Prostate gland (tissue), 2 donors: ENCODE data around the gene ADAMTS12. TPM values are rescaled to one million over a fixed set of nuclear protein-coding genes. Genes with fewer than 3 reads are reported as not detected.

ENCODE experiments used
- DNase-seq: peaks from one replicate; pipeline ENCODE4 v3.0.0-alpha.2; 2019; ENCODE audit warnings: low spot score
- H3K27ac ChIP-seq, 2 donors: fragments of 200-600 bp; sonication (generic); 2 replicates each; pipeline ENCODE4 v1.5.1; 2017 to 2019
- H3K27me3 ChIP-seq: fragments of 200-600 bp; sonication (generic); replicated peaks from 2 replicates; pipeline ENCODE4 v1.5.1; 2019; ENCODE audit not compliant: insufficient read depth
- H3K36me3 ChIP-seq, 2 donors: fragments of 200-600 bp; sonication (generic); 1 replicate in 1 of 2; 2 replicates in 1 of 2; pipeline versions ENCODE4 v1.5.1 to v1.8.1; 2017 to 2019
- H3K4me1 ChIP-seq: fragments of 200-600 bp; sonication (generic); replicated peaks from 2 replicates; pipeline ENCODE4 v1.5.1; 2019
- H3K4me3 ChIP-seq, 2 donors: fragments of 200-600 bp; sonication (generic); 2 replicates each; pipeline ENCODE4 v1.5.1; 2017 to 2019
- H3K9me3 ChIP-seq: fragments of 200-600 bp; sonication (generic); 2 replicates; pipeline ENCODE4 v1.5.1; 2017
- POLR2A ChIP-seq: fragments of 450-650 bp; IDR thresholded peaks from one replicate; pipeline ENCODE4 v1.6.1; 2016; ENCODE audit warnings: antibody characterized with exemption, mild to moderate bottlenecking
- POLR2AphosphoS5 ChIP-seq: sonication (generic); formaldehyde crosslinking; IDR thresholded peaks from one replicate; pipeline ENCODE4 v1.6.1; 2017; ENCODE audit warnings: antibody characterized with exemption
- WGBS: methylation state at CpG from one replicate; pipeline ENCODE4 v1.1.5; 2018; 5-methylcytosine and 5-hydroxymethylcytosine counted together
- intact Hi-C: fragments of 100-400 bp; cut with DNase I; formaldehyde crosslinking; loops from one replicate; pipeline ENCODE4 v1.14.2; 2022
- total RNA-seq, 2 donors: library from RNA; depleted of rRNA; stranded (reverse); fragments of >200 nt; gene quantifications; one replicate each; pipeline ENCODE4 v1.1.0, GENCODE V29; 2016
- TF ChIP-seq, protein P1 (sequence below), 4 experiments: fragments of 200-600 bp in 2 of 4; fragments of 450-650 bp in 2 of 4; sonication (generic) in 2 of 4; IDR thresholded peaks; 1 replicate in 3 of 4; 2 replicates in 1 of 4; pipeline ENCODE4 v1.5.1; 2016 to 2019; ENCODE audit warnings: antibody characterized with exemption in 4 of 4, mild to moderate bottlenecking in 2 of 4, moderate library complexity in 2 of 4

Gene ADAMTS12
- total RNA-seq, 2 donors from 2014 or later, result 0.09 to 3.7 TPM

GRCh38 chr5:33905381-33905780, 13.6 kb upstream of the ADAMTS12 start:
- WGBS, result 71% methylated on average over 1 of the region's 1 CpG
- Histone ChIP-seq H3K36me3 (no peaks in the 10 kb centered on the region), H3K9me3 (no peaks in the 10 kb centered on the region), H3K4me3 (no peak overlapping the region), H3K27ac (no peak overlapping the region), H3K4me1 (no peaks in the 10 kb centered on the region), H3K27me3 (no peaks in the 10 kb centered on the region)
- no peak for TF ChIP-seq POLR2A
- TF ChIP-seq, protein P1, sequence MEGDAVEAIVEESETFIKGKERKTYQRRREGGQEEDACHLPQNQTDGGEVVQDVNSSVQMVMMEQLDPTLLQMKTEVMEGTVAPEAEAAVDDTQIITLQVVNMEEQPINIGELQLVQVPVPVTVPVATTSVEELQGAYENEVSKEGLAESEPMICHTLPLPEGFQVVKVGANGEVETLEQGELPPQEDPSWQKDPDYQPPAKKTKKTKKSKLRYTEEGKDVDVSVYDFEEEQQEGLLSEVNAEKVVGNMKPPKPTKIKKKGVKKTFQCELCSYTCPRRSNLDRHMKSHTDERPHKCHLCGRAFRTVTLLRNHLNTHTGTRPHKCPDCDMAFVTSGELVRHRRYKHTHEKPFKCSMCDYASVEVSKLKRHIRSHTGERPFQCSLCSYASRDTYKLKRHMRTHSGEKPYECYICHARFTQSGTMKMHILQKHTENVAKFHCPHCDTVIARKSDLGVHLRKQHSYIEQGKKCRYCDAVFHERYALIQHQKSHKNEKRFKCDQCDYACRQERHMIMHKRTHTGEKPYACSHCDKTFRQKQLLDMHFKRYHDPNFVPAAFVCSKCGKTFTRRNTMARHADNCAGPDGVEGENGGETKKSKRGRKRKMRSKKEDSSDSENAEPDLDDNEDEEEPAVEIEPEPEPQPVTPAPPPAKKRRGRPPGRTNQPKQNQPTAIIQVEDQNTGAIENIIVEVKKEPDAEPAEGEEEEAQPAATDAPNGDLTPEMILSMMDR (IDR thresholded peaks at IDR 0.05), result no peak
- TF ChIP-seq POLR2AphosphoS5, result no peak
- intact Hi-C loops, result no loop called here
- DNase-seq, result no peak

GRCh38 chr5:33903118-33903517, 11.3 kb upstream of the ADAMTS12 start:
- Histone ChIP-seq H3K27ac (no peak overlapping the region), H3K4me3 (no peak overlapping the region), H3K27me3 (no peaks in the 10 kb centered on the region), H3K9me3 (no peaks in the 10 kb centered on the region), H3K4me1 (no peaks in the 10 kb centered on the region), H3K36me3 (no peaks in the 10 kb centered on the region)
- no peak for TF ChIP-seq POLR2AphosphoS5
- no peak for TF ChIP-seq POLR2A
- TF ChIP-seq, protein P1 (IDR thresholded peaks at IDR 0.05), result no peak
- intact Hi-C loops, result no loop called here
- DNase-seq, result no peak
- 92% methylated on average over 2 of the region's 2 CpGs for WGBS

GRCh38 chr5:33901156-33901555, 9.4 kb upstream of the ADAMTS12 start:
- Histone ChIP-seq H3K36me3 (no peaks in the 10 kb centered on the region), H3K27ac (no peak overlapping the region), H3K4me1 (no peaks in the 10 kb centered on the region), H3K27me3 (no peaks in the 10 kb centered on the region), H3K4me3 (no peak overlapping the region), H3K9me3 (no peaks in the 10 kb centered on the region)
- no peak for TF ChIP-seq POLR2A
- TF ChIP-seq POLR2AphosphoS5, result no peak
- TF ChIP-seq, protein P1 (IDR thresholded peaks at IDR 0.05), result no peak
- no peak for DNase-seq
- 39% methylated on average over 1 of the region's 1 CpG for WGBS
- intact Hi-C loops, result no loop called here

GRCh38 chr5:33894566-33894965, 2.8 kb upstream of the ADAMTS12 start:
- no peak overlapping the region for H3K27ac ChIP-seq
- no peaks in the 10 kb centered on the region for H3K27me3 ChIP-seq
- H3K4me3 ChIP-seq, result no peak overlapping the region
- no peak for DNase-seq
- intact Hi-C loops, result no loop called here
- H3K36me3 ChIP-seq, result no peaks in the 10 kb centered on the region
- H3K9me3 ChIP-seq, result no peaks in the 10 kb centered on the region
- TF ChIP-seq POLR2AphosphoS5 (no peak), POLR2A (no peak)
- TF ChIP-seq, protein P1 (IDR thresholded peaks at IDR 0.05), result no peak
- WGBS, result 85% methylated on average over 1 of the region's 1 CpG
- H3K4me1 ChIP-seq, result no peaks in the 10 kb centered on the region

DNA sequence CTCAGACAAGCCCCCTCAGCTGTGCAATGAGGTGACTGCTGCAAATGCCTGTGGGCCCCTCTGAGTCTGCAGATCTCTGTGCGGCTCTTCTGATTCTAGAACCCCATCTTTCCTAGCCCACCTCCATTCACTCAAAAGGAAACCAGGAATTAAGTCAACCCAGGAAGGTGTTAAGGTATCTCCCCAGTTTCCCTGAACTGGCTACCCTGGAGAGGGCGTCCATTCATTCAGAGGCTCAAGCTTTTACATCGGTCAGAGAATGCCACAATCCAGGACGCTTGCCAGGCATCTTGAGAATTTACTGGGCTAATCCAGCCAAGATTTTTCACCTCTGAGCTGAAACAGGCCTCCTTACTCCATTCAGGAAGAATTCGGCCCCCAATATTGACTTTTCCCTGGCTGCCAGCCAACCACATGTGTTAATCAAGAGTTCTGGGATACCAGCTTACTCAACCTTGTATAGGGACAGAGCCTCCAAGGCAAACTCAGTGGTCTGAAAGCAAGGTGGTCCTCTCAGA, 889 bp upstream of the ADAMTS12 start:
- WGBS, result 28% methylated on average over 5 of the region's 5 CpGs

More for the DNA sequence above, 889 bp upstream of the ADAMTS12 start:
- intact Hi-C loops, result no loop called here
- Histone ChIP-seq H3K4me3 (peak overlapping the region in 1 of 2 donors; percentile 22), H3K27ac (no peak overlapping the region), H3K27me3 (no peaks in the 10 kb centered on the region), H3K36me3 (no peaks in the 10 kb centered on the region), H3K4me1 (no peaks in the 10 kb centered on the region), H3K9me3 (no peaks in the 10 kb centered on the region)
- TF ChIP-seq, protein P1 (IDR thresholded peaks at IDR 0.05), result no peak
- TF ChIP-seq POLR2AphosphoS5 (no peak), POLR2A (no peak)
- no peak for DNase-seq
